Measurements from ENCODE around the gene CD177.

DNA sequence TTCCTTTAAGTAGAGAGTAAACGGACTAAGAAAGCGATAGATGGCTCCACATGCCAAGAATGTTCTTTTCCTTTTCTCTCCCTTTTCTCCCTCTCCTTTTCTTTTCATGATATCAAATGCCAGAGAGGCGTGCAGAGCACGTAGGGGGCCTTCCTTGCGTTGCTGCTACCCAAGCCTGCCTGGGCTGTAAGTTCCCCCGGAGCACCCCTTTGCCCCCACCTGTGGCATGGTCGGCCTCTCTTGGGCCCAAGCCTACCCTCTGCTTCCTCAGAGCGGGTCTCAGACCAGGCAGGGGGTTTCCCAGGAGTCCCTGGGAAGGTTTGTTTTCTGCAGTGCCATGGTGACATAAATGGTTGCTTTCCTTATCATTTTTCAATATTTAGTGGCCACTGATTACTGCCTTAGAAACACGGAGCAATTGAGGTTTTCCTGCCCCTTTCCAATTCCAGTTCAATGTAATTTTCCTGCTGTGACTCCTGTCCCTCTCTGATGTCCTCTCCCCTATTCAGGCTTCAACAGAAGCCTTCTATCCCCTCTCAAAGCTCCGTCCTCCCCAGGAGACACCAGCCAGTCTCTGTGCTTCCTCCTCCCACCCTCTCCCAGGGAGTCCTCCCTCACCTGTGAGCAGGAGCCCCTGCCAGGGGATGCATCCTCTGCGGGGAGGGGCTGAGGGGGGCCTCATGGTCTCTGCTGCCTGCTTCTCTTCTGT, 22.6 kb upstream of the CD177 start:
- TF ChIP-seq, protein P1, sequence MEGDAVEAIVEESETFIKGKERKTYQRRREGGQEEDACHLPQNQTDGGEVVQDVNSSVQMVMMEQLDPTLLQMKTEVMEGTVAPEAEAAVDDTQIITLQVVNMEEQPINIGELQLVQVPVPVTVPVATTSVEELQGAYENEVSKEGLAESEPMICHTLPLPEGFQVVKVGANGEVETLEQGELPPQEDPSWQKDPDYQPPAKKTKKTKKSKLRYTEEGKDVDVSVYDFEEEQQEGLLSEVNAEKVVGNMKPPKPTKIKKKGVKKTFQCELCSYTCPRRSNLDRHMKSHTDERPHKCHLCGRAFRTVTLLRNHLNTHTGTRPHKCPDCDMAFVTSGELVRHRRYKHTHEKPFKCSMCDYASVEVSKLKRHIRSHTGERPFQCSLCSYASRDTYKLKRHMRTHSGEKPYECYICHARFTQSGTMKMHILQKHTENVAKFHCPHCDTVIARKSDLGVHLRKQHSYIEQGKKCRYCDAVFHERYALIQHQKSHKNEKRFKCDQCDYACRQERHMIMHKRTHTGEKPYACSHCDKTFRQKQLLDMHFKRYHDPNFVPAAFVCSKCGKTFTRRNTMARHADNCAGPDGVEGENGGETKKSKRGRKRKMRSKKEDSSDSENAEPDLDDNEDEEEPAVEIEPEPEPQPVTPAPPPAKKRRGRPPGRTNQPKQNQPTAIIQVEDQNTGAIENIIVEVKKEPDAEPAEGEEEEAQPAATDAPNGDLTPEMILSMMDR (IDR thresholded peaks at IDR 0.05; ENCODE audit: low read depth, low read length): no peak
- no peak for TF ChIP-seq EZH2phosphoT487 (IDR thresholded peaks at IDR 0.05; ENCODE audit: low read depth)

Data from OCI-LY3 (cell line).